Thyroid gland (tissue), 4 donors: ENCODE data around the gene C16orf86. TPM values are rescaled to one million over a fixed set of nuclear protein-coding genes. Genes with fewer than 3 reads are reported as not detected.

Experiments used
- DNase-seq, 2 donors: peaks; one replicate each; pipeline ENCODE4 v3.0.0-alpha.2; 2019
- H3K27ac ChIP-seq, 3 donors: fragments of 200-600 bp; sonication (generic); 1 replicate in 2 of 3; 2 replicates in 1 of 3; pipeline ENCODE4 v1.5.1; 2016 to 2019; ENCODE audit warnings: mild to moderate bottlenecking in 1 of 3, moderate library complexity in 1 of 3
- H3K27me3 ChIP-seq: fragments of 200-600 bp; sonication (generic); one replicate; pipeline ENCODE4 v1.5.1; 2019
- H3K36me3 ChIP-seq, 2 donors: fragments of 200-600 bp; sonication (generic); one replicate each; pipeline ENCODE4 v1.5.1; 2016 to 2019
- H3K4me1 ChIP-seq, 2 donors: fragments of 200-600 bp; sonication (generic); one replicate each; pipeline ENCODE4 v1.5.1; 2017 to 2019
- H3K4me3 ChIP-seq, 3 donors: fragments of 200-600 bp; sonication (generic); replicated peaks in 1 of 3; 1 replicate in 2 of 3; 2 replicates in 1 of 3; pipeline ENCODE4 v1.5.1; 2016; ENCODE audit warnings: mild to moderate bottlenecking in 1 of 3
- H3K9me3 ChIP-seq: fragments of 200-600 bp; sonication (generic); one replicate; pipeline ENCODE4 v1.5.1; 2017
- POLR2A ChIP-seq, 2 donors: fragments of 450-650 bp; IDR thresholded peaks; one replicate each; pipeline ENCODE4 v1.6.1; 2017; ENCODE audit warnings: antibody characterized with exemption in 2 of 2, mild to moderate bottlenecking in 2 of 2, moderate library complexity in 1 of 2
- WGBS, 2 donors: methylation state at CpG; one replicate each; pipeline ENCODE4 v1.1.5; 2017; 5-methylcytosine and 5-hydroxymethylcytosine counted together
- intact Hi-C: fragments of 100-400 bp; cut with DNase I; formaldehyde crosslinking; loops from one replicate; pipeline ENCODE4 v1.15.1; 2023
- total RNA-seq, 4 donors: library from RNA; depleted of rRNA; stranded (reverse); fragments of >200 nt; gene quantifications; one replicate each; pipeline ENCODE4 v1.2.3, GENCODE V29; 2016
- TF ChIP-seq, protein P1 (sequence below), 6 experiments: fragments of 200-600 bp in 3 of 6; fragments of 450-650 bp in 3 of 6; sonication (generic) in 3 of 6; IDR thresholded peaks; one replicate each; pipeline ENCODE4 v1.5.1; 2016 to 2019; ENCODE audit warnings: antibody characterized with exemption in 6 of 6, mild to moderate bottlenecking in 2 of 6, inconsistent platforms in 1 of 6, moderate library complexity in 1 of 6

C16orf86 gene
- total RNA-seq, 4 donors from 2014 or later = 3.9 to 10.7 (median 6.9) TPM

DNA sequence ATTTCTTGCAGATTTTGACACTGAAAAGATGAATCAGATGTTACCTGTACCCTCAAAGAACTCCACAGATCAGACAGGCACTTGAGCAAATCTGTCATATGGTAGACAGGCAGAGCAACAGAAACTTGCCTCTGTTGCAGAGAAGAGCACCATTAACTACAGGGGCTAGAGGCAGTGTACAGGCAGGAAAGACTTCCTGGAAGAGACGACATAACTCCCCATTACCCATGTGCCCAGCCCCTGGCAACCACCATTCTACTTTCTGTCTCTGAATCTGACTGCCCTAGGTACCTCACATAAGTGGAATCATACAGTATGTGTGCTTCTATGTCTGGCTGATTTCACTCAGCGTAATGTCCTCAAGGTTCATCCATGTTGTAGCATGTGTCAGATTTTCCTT is 37.0 kb downstream of the C16orf86 start:
- intact Hi-C loops = no loop called here
- Histone ChIP-seq H3K4me1 (no peaks in the 10 kb centered on the region), H3K9me3 (no peaks in the 10 kb centered on the region), H3K4me3 (no peak overlapping the region), H3K27ac (no peak overlapping the region), H3K36me3 (no peaks in the 10 kb centered on the region), H3K27me3 (no peaks in the 10 kb centered on the region)
- 86 to 93% methylated on average over 2 of the region's 2 CpGs for WGBS, 2 donors
- TF ChIP-seq, protein P1, sequence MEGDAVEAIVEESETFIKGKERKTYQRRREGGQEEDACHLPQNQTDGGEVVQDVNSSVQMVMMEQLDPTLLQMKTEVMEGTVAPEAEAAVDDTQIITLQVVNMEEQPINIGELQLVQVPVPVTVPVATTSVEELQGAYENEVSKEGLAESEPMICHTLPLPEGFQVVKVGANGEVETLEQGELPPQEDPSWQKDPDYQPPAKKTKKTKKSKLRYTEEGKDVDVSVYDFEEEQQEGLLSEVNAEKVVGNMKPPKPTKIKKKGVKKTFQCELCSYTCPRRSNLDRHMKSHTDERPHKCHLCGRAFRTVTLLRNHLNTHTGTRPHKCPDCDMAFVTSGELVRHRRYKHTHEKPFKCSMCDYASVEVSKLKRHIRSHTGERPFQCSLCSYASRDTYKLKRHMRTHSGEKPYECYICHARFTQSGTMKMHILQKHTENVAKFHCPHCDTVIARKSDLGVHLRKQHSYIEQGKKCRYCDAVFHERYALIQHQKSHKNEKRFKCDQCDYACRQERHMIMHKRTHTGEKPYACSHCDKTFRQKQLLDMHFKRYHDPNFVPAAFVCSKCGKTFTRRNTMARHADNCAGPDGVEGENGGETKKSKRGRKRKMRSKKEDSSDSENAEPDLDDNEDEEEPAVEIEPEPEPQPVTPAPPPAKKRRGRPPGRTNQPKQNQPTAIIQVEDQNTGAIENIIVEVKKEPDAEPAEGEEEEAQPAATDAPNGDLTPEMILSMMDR (IDR thresholded peaks at IDR 0.05) = no peak
- no peak for TF ChIP-seq POLR2A (IDR thresholded peaks at IDR 0.05)
- DNase-seq = no peak

DNA sequence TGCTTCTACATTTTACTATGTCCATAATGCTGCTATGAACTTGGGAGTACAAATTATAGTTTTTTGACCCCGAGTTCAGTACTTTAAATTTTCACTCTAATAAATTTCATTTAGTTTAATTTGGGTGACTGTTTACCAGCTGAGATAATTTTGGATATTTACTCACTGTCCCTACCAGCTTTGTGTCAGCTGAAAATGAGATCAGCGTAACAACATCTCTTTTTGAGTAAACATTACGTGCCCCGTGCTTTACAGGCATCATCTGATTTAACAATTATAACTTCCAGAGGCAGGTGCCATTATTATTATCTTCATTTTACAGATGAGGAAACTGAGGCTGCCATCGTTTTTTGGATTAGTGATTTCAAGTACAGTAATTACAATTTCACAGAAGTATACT is 37.5 kb downstream of the C16orf86 start:
- Histone ChIP-seq H3K36me3 (no peaks in the 10 kb centered on the region), H3K27me3 (no peaks in the 10 kb centered on the region), H3K4me1 (no peaks in the 10 kb centered on the region), H3K9me3 (no peaks in the 10 kb centered on the region), H3K27ac (no peak overlapping the region), H3K4me3 (no peak overlapping the region)
- TF ChIP-seq POLR2A (IDR thresholded peaks at IDR 0.05) = no peak
- TF ChIP-seq, protein P1 (IDR thresholded peaks at IDR 0.05) = no peak
- no peak for DNase-seq
- WGBS, 2 donors = 94 to 96% methylated on average over 5 of the region's 5 CpGs
- intact Hi-C loops = no loop called here

DNA sequence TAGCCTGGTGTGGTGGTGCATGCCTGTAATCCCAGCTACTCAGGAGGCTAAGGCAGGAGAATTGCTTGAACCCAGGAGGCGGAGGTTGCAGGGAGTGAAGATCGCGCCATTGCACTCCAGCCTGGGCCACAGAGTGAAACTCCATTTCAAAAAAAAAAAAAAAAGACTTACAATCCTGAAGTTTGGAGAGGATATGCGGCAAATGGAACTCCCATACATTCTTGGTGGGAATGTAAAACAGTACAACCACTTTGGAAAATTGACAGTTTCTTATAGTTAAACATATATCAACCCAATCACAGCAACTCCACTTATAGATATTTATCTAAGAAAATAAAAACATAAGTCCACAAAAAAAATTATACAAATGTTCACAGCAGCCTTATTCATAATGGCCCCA is 40.6 kb downstream of the C16orf86 start:
- 98 to 100% methylated on average over 4 of the region's 4 CpGs for WGBS, 2 donors
- TF ChIP-seq, protein P1 (IDR thresholded peaks at IDR 0.05) = no peak
- TF ChIP-seq POLR2A (IDR thresholded peaks at IDR 0.05) = no peak
- Histone ChIP-seq H3K4me3 (no peak overlapping the region), H3K27ac (no peak overlapping the region), H3K36me3 (no peaks in the 10 kb centered on the region), H3K4me1 (no peaks in the 10 kb centered on the region), H3K27me3 (no peaks in the 10 kb centered on the region), H3K9me3 (no peaks in the 10 kb centered on the region)
- DNase-seq = no peak
- intact Hi-C loops = no loop called here

DNA sequence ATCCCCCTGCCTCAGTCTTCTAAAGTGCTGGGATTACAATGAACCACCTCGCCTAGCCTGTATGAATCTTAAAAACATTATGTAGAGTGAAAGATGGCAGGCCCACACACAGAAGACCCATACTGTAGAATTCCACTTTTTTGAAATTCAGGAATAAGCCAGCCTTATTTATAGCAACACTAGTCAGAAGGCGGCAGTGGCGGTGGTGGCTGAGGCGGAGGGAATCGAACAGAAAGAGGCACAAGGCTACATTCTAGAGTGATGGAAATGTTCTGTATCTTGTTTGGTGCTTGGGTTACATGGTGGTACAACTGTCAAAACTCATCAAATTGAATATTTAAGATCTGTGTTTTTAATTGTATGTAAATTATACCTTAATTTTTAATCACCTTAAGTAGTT is 41.2 kb downstream of the C16orf86 start:
- DNase-seq = no peak
- H3K4me1 ChIP-seq = no peaks in the 10 kb centered on the region
- no peak for TF ChIP-seq POLR2A (IDR thresholded peaks at IDR 0.05)
- TF ChIP-seq, protein P1 (IDR thresholded peaks at IDR 0.05) = no peak
- H3K4me3 ChIP-seq = no peak overlapping the region
- 98% methylated on average over 5 of the region's 5 CpGs for WGBS, 2 donors
- no peaks in the 10 kb centered on the region for H3K9me3 ChIP-seq
- H3K36me3 ChIP-seq = no peaks in the 10 kb centered on the region
- no peaks in the 10 kb centered on the region for H3K27me3 ChIP-seq
- H3K27ac ChIP-seq = no peak overlapping the region
- intact Hi-C loops = no loop called here

DNA sequence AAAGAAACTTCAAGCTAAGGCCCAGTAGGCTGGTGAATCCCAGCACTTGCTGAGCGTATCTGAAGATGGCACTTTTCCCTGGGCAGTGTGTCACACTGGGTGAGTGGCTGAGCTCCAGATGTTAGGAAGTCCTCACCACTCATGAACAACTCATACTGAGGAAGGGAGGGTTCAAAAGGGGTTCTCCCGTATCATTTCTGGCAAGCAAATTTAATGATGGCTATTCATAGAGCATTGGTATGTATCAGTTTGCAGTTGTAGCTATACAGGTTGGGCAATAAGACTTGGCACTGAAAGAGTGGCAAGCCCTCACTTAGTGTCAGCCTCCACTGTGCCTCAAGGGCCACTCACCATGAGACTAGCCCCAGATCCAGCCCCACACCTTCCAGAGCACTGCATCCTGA is 41.8 kb downstream of the C16orf86 start:
- Histone ChIP-seq H3K4me3 (no peak overlapping the region), H3K9me3 (no peaks in the 10 kb centered on the region), H3K4me1 (no peaks in the 10 kb centered on the region), H3K27me3 (no peaks in the 10 kb centered on the region), H3K36me3 (no peaks in the 10 kb centered on the region), H3K27ac (no peak overlapping the region)
- WGBS, 2 donors = 69 to 77% methylated on average over 2 of the region's 2 CpGs
- no peak for DNase-seq
- TF ChIP-seq, protein P1 (IDR thresholded peaks at IDR 0.05) = no peak
- no peak for TF ChIP-seq POLR2A (IDR thresholded peaks at IDR 0.05)
- intact Hi-C loops = no loop called here
